HG03521 (cell line): ENCODE measurements around the gene TMEM198.

Source experiments
- ATAC-seq: cut with Tn5 transposase; IDR thresholded peaks from one replicate; pipeline ENCODE4 v1.9.1; 2021; ENCODE audit warnings: mild to moderate bottlenecking, moderate library complexity; ENCODE audit not compliant: unreplicated experiment

Gene TMEM198

GRCh38 chr2:219575566-219576504 is 32.0 kb downstream of the TMEM198 start:
- ATAC-seq, result no peak

GRCh38 chr2:219576505-219577388 is 32.9 kb downstream of the TMEM198 start:
- ATAC-seq, result no peak

- ATAC-seq, result no peak
Observed at GRCh38 chr2:219578811-219579613, 35.2 kb downstream of the TMEM198 start.

- no peak for ATAC-seq
Observed at GRCh38 chr2:219581346-219581745, 37.5 kb downstream of the TMEM198 start.

GRCh38 chr2:219591091-219591490 is 47.3 kb downstream of the TMEM198 start:
- ATAC-seq, result no peak

GRCh38 chr2:219592736-219593135 is 48.9 kb downstream of the TMEM198 start:
- ATAC-seq, result no peak

- ATAC-seq, result no peak
Observed at GRCh38 chr2:219593154-219593553, 49.3 kb downstream of the TMEM198 start.

- no peak for ATAC-seq
Observed at GRCh38 chr2:219595256-219595655, 51.4 kb downstream of the TMEM198 start.

- ATAC-seq, result no peak
Observed at GRCh38 chr2:219596954-219597551, 53.2 kb downstream of the TMEM198 start.

- ATAC-seq, result peak; percentile 87
Observed at GRCh38 chr2:219597552-219598307, 53.9 kb downstream of the TMEM198 start, which contains the start of gene STK11IP. Gene STK11IP (plus strand): TSS chr2:219597857. CDS start chr2:219598120, 263 bp downstream.

- no peak for ATAC-seq
Observed at GRCh38 chr2:219598308-219599078, 54.7 kb downstream of the TMEM198 start.
